Testis (tissue), 3 donors: ENCODE results near the gene DLG5. TPM values are rescaled to one million over a fixed set of nuclear protein-coding genes. Genes with fewer than 3 reads are reported as not detected.

ENCODE experiments used
- DNase-seq: peaks from one replicate; pipeline ENCODE4 v3.0.0-alpha.2; 2019
- H3K27ac ChIP-seq, 2 donors: fragments of 200-600 bp; sonication (generic); one replicate each; pipeline ENCODE4 v1.5.1; 2019
- H3K27me3 ChIP-seq: fragments of 200-600 bp; sonication (generic); one replicate; pipeline ENCODE4 v1.5.1; 2019
- H3K36me3 ChIP-seq: fragments of 200-600 bp; sonication (generic); one replicate; pipeline ENCODE4 v1.5.1; 2017; ENCODE audit warnings: low read depth; ENCODE audit errors: missing control alignments
- H3K4me1 ChIP-seq: fragments of 200-600 bp; sonication (generic); one replicate; pipeline ENCODE4 v1.5.1; 2019
- H3K4me3 ChIP-seq, 2 donors: fragments of 200-600 bp; sonication (generic); one replicate each; pipeline ENCODE4 v1.5.1; 2017 to 2019
- H3K9me3 ChIP-seq: fragments of 200-600 bp; sonication (generic); one replicate; pipeline ENCODE4 v1.5.1; 2017
- CTCF ChIP-seq, 3 experiments: fragments of 450-650 bp in 2 of 3; fragments of 200-600 bp in 1 of 3; sonication (generic) in 1 of 3; IDR thresholded peaks; one replicate each; pipeline ENCODE4 v1.5.1; 2016 to 2019; ENCODE audit warnings: antibody characterized with exemption in 3 of 3, mild to moderate bottlenecking in 2 of 3, moderate library complexity in 1 of 3
- POLR2A ChIP-seq: fragments of 450-650 bp; IDR thresholded peaks from one replicate; pipeline ENCODE4 v1.6.1; 2017; ENCODE audit warnings: antibody characterized with exemption, mild to moderate bottlenecking, moderate library complexity
- WGBS, 2 donors: methylation state at CpG; one replicate each; pipeline ENCODE4 v1.1.5; 2018; 5-methylcytosine and 5-hydroxymethylcytosine counted together
- intact Hi-C: fragments of 100-400 bp; cut with DNase I; formaldehyde crosslinking; loops from one replicate; pipeline ENCODE4 v1.15.1; 2023; ENCODE audit warnings: low total_unique reads
- polyA plus RNA-seq: library from polyadenylated mRNA; stranded (reverse); fragments of 350-450 nt; fragmentation: Illumina TruSeq; extraction: RNeasy Lipid Tissue Mini Kit (QIAGEN cat#74804); gene quantifications from one replicate; pipeline ENCODE4 v1.2.3, GENCODE V29; 2014; ENCODE audit warnings: low read depth, low replicate concordance; ENCODE audit not compliant: insufficient read depth
- small RNA-seq, 2 donors: library from RNA; depleted of rRNA; stranded (forward); fragments of <200 nt; gene quantifications; one replicate each; pipeline ENCODE3, GENCODE V24; 2016
- total RNA-seq, 2 donors: library from RNA; depleted of rRNA; stranded (reverse); fragments of >200 nt; gene quantifications; one replicate each; pipeline ENCODE4 v1.2.3, GENCODE V29; 2016

DLG5 gene
- total and polyA plus RNA-seq, 3 donors from 2014 or later = 26.9 to 54.8 (median 50.1) TPM

DNA sequence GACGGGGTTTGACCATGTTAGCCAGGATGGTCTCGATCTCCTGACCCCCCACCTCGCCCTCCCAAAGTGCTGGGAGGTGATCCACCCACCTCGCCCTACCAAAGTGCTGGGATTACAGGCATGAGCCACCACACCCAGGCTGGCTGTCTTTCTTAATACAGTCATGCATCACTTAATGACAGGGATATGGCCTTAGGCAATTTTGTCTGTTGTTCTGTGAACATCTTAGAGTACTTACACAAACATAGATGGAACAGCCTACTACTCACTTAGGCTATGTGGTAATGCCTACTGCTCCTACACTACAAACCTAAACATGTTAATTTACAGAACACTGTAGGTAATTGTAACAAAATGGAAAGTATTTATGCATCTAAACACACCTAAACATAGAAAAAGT lies 182.3 kb downstream of the DLG5 start:
- Histone ChIP-seq H3K27me3 (no peaks in the 10 kb centered on the region), H3K4me3 (no peak overlapping the region), H3K36me3 (no peaks in the 10 kb centered on the region), H3K27ac (no peak overlapping the region), H3K4me1 (no peaks in the 10 kb centered on the region), H3K9me3 (no peaks in the 10 kb centered on the region)
- intact Hi-C loops = no loop called here
- no peak for DNase-seq
- 81 to 93% methylated on average over 4 of the region's 4 CpGs for WGBS, 2 donors
- TF ChIP-seq POLR2A (no peak), CTCF (IDR thresholded peaks at IDR 0.05) (no peak)

DNA sequence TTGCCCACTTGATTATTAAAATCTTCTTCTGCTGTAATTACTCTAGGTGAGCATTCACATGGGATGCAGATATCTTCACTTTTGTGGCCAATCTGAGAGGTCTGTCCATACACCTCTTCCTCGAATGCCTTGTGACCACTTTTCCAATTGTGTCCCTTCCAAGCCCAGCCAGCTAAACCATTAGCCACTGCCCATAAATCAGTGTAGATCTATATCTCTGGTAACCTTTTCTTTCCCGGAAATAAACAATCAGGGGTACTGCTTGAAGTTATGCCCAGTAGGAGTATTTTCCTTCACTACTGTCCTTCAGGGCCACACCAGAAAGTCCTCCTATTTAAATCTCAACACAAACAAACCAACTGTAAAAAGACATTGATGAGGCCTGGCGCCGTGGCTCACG lies 184.4 kb downstream of the DLG5 start:
- Histone ChIP-seq H3K9me3 (no peaks in the 10 kb centered on the region), H3K4me1 (no peaks in the 10 kb centered on the region), H3K27ac (no peak overlapping the region), H3K27me3 (no peaks in the 10 kb centered on the region), H3K36me3 (no peaks in the 10 kb centered on the region), H3K4me3 (no peak overlapping the region)
- no peak for DNase-seq
- TF ChIP-seq POLR2A (no peak), CTCF (IDR thresholded peaks at IDR 0.05) (no peak)
- 80 to 89% methylated on average over 5 of the region's 5 CpGs for WGBS, 2 donors
- intact Hi-C loops = no loop called here

DNA sequence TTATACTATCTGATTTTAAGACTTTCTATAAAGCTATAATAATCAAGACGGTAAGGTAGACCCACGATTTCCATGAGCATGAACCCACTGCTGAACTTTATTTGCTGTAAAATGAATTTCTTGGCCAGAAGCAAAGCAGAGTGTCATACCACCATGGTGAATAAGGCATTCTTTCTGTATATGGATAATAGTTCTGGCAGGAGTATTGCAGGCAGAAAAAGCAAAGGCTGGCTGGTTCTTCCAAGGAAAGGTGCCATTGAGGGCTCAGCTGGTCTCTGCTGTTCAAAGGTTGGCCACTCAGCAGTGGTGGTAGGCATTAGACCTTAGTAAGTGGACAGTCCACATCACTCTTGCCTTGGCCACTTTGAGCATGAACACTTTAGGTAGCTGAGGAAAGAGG lies 184.8 kb downstream of the DLG5 start:
- Histone ChIP-seq H3K27ac (no peak overlapping the region), H3K4me3 (no peak overlapping the region), H3K27me3 (no peaks in the 10 kb centered on the region), H3K4me1 (no peaks in the 10 kb centered on the region), H3K36me3 (no peaks in the 10 kb centered on the region), H3K9me3 (no peaks in the 10 kb centered on the region)
- TF ChIP-seq CTCF (IDR thresholded peaks at IDR 0.05) = no peak
- TF ChIP-seq POLR2A = no peak
- no peak for DNase-seq
- WGBS, 2 donors = 90 to 98% methylated on average over 2 of the region's 2 CpGs
- intact Hi-C loops = no loop called here

Small RNA genes within 50 kb of the gene (small RNA-seq; reads per million reads assigned to genes)
- gene RF00017 (0 reads per million in 2 donors), gene RN7SL284P (0 reads per million in 2 donors), gene RNU6-1266P (1.4 to 2.1 reads per million in 2 donors)

Other genes starting within 250 kb of the DLG5 start
- gene POLR3A, start 102.8 kb upstream of the DLG5 start, total RNA-seq = 10 to 100 TPM; 20.9 to 23.0 TPM
- gene POLR3A, start 102.8 kb upstream of the DLG5 start, polyA plus RNA-seq = 16.1 TPM
- 1,000 to 10,000 TPM in 1 of 2 donors, 100 to 1,000 TPM in 1; 971 to 1,548 TPM for gene RPS24, start 107.1 kb upstream of the DLG5 start, total RNA-seq
- gene RPS24, start 107.1 kb upstream of the DLG5 start, polyA plus RNA-seq = 1,406 TPM